Right kidney (tissue), 1 donor: ENCODE measurements around the gene SPATA33.
"Not testable (repeated sequence)": the region's sequence is repeated elsewhere in the genome, so short reads cannot be mapped to it uniquely, and the experiment has no call there.

Source experiments
- DNase-seq: peaks from one replicate; pipeline ENCODE4 v3.0.0-alpha.2; 2016

Gene SPATA33

DNA sequence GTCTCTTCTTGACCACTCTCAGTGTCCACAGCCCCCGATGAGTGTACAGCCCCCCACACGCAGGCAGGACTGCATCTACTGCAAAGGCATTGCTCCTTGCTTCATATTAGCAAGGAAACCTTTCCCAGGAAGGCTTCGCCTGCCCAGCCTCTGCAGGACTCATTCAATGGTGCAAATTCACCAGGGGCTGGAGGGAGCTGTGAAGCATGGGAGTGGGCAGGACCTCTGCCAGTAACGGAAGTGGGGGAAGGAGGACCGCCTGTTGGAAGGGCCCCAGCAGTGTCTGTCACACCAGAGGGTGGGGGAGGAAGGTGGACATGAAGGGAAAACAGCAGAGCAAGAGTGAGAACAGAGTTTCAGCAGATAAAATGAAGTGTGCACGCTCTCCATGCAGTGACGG, 2.5 kb downstream of the SPATA33 start:
- DNase-seq: no peak

GRCh38 chr16:89661215-89661614, 3.6 kb downstream of the SPATA33 start:
- DNase-seq: no peak

DNA sequence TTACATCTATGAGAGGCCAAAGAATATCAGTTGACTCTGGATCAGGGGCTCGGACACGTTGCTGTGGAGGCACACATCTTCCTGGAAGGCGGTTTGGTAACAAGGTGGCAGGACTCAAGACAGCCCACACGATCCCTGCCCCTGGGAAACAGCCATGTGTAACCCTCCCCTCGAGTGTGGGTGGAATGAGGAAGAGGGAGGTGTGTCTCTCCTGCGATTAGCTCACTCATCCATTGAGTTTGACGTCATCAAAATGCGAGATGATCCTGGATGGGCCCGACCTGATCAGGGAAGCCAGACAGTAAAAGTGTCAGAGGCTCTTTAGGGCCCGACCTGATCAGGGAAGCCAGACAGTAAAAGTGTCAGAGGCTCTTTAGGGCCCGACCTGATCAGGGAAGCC, 6.6 kb downstream of the SPATA33 start:
- not testable (repeated sequence) for DNase-seq

DNA sequence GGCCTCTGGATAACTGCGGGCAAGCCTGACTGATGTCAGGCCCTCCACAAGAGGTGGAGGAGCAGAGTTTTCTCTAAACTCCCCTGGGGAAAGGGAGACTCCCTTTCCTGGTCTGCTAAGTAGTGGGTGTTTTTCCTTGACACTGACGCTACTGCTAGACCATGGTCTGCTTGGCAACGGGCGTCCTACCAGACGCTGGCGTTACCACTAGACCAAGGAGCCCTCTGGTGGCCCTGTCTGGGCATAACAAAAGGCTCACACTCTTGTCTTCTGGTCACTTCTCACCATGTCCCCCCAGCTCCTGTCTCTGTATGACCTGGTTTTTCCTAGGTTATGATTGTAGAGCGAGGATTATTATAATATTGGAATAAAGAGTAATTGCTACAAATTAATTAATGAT, 9.4 kb downstream of the SPATA33 start:
- DNase-seq: not testable (repeated sequence)

GRCh38 chr16:89667633-89668032, 10.0 kb downstream of the SPATA33 start:
- no peak for DNase-seq

DNA sequence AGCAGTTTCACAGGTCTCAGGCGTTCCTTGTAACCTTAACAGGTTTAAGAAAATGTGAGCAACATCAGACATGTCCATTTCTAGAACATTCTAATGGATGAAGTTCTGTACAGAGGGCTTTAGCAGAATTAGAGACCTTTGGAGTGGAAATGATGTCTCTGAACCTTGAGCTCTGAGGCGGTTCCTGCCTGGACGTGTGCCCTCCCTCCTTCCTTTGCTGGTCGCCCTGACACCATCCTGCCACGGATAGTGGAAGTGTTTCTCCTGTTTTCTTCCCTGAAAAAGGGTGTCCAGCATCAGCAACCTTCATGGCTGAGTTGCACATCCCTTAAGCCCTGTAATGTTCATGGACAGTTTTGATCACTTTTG, 11.1 kb downstream of the SPATA33 start:
- DNase-seq: no peak

DNA sequence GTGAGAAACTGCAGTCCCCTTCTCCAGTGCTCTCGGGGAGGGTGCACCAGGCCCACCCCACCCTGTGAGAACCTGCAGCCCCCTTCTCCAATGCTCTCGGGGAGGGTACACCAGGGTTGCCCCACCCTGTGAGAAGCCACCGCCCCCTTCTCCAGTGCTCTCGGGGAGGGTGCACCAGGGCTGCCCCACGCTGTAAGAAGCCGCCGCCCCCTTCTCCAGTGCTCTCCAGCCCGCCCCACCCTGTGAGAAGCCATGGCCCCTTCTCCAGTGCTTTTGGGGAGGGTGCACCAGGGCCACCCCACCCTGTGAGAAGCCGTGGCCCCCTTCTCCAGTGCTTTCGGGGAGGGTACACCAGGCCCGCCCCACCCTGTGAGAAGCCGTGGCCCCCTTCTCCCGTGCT, 12.1 kb downstream of the SPATA33 start:
- DNase-seq: no peak

DNA sequence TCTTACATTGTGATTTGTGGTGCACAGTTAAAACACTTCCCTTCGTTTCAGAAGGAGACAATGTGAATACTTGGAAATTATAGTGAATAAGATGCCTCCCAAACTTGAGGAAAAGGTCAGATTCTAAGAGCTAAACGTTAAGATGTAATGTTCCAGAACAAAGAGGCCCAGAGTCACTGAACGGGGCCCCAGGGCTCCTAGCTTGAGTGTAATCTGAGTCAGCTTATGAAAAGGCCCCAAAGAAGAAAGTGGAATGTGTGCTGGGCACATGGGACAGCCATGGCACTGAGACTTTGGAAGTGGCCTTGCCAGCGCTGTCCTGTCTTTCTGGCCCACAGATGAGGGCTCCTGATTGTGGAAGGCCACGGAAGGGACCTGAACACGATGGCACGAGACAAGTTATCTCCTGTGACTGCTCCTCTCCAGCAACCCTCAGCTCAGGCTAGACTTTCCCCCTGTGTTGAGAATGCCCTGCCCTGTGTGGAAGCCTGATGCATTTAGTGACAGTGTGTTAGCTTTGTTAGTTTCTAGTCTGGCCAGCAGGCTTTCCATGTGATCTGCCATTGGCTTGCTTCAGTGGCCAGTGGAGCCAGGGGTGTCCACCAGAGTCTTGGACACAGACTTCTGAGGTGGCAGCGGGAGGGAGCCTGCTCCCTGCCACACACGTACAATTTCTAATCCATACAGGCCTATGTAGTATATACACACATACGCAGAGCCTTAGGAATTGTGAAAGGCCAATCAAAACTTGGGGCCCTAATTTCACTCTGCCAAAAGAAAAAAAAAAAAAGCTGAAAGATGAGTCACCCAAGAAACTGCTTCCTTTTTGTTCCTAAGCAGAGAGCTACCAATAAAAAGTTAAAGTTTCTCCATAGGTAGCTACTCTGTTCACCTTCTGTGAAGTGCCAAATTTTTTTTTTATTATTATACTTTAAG, 13.1 kb downstream of the SPATA33 start:
- no peak for DNase-seq

DNA sequence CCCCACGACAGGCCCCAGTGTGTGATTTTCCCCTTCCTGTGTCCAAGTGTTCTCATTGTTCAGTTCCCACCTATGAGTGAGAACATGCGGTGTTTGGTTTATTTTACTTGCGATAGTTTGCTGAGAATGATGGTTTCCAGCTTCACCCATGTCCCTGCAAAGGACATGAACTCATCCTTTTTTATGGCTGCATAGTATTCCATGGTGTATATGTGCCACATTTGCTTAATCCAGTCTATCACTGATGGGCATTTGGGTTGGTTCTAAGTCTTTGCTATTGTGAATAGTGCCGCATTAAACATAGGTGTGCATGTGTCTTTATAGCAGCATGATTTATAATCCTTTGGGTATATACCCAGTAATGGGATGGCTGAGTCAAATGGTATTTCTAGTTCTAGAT, 13.9 kb downstream of the SPATA33 start:
- not testable (repeated sequence) for DNase-seq

GRCh38 chr16:89672177-89672941, 14.7 kb downstream of the SPATA33 start:
- DNase-seq: no peak

- DNase-seq: no peak
These were observed 20.6 kb downstream of the SPATA33 start for GRCh38 chr16:89678258-89678657.

DNA sequence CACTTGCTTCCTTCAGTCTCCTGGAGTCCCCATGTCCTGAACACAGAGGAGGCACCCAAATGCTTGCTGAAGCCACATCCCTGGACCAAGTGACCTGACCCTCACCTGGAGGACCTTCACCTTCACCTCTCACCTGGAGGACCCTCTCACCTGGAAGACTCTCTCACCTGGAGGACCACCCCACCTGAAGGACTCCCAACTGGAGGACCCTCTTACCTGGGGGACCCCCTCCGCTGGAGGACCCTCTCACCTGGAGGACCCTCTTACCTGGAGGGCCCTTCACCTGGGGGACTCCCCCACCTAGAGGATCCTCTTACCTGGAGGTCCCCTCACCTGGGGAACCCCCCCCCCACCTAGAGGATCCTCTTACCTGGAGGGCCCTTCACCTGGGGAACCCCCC, 28.3 kb downstream of the SPATA33 start:
- no peak for DNase-seq

DNA sequence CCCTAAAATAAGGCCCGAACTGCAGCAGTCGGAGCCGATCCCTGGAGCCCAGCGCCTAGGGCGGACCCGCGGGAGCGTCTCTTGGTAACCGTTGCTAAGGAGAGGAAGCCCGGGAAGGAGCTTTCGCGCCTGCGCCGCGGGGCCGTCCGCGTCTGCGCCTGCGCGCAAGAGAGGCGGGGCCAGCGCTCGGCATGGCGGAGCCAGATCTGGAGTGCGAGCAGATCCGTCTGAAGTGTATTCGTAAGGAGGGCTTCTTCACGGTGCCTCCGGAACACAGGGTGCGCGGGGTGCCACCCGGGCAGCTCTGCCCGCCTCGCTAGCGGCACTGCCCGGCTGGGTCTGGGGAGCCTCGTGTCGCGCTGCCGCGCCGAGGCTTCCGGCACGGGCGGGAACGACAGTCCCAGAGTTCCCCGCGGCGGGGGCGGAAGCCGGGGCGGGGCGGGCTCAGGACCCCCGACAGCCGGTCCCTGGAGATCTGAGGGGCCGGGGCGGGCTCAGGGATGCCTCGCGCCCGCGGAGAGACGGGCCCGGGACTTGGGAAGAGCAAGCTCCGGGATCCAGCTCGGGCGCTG, 29.0 kb downstream of the SPATA33 start, which contains the start of gene CDK10:
CDK10 (plus strand) TSS at position 170 of the 572 bp plus-strand sequence; CDS start at position 192, 22 bp downstream.
- peak; percentile 99 for DNase-seq

DNA sequence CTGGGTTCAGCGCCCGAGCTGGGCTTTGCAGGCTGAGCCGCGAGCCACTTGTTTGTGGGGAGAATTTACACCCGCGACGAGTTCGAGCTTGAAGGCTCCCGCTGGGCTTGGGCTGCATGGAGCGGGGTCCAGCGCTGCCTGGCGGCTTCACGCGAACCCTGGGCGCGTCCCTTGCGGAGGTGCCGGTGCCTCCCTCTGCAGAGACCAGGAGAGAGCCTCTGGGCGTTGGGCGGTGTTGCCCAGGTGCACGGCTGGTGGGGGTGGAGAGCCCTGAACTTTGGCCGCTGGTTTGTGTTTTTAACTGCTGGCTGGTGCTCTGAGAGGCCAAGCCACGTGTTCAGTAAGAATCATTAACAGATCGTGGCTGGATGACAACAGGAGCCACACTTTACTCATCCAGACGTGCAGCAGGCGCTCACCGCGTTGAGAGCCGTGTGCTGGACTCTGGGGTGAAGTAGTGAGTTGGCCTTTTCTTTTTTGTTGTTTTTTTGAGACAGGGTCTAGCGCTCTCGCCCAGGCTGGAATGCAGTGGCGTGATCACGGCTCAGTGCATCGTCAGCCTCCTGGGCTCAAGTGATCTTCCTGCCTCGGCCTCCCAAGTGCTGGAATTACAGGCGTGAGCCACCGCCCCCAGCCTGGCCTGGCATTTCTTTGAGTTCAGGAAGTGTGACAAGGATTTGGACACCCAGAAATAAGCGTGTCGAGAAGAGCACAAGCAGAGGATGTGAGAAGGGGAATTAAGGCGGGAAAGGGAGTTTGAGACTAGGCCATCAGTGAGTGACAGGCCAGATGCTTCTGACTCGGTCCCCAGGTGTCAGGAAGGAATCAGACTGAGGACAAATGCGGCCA, 29.7 kb downstream of the SPATA33 start:
- DNase-seq: peak; percentile 86

GRCh38 chr16:89688395-89688794, 30.8 kb downstream of the SPATA33 start:
- no peak for DNase-seq

DNA sequence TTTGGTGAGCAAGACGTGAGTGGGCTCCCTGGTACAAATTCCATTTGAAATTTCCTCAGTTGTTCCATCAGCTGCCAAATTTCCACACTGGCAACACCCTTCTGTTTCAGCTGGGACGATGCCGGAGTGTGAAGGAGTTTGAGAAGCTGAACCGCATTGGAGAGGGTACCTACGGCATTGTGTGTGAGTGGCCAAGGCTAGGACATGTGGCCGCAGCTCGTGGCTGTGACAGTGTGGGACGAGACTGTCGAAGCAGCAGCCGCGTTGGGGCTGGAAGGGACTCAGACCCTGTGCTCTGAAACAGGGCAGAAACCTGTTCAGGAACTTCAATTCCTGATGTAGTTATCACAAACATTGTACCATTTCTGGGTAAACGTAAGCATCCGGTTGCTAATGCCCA, 31.5 kb downstream of the SPATA33 start:
- no peak for DNase-seq

- not testable (repeated sequence) for DNase-seq
These were observed 32.0 kb downstream of the SPATA33 start for GRCh38 chr16:89689621-89690020.

- no peak for DNase-seq
These were observed 32.8 kb downstream of the SPATA33 start for GRCh38 chr16:89690392-89690901.

DNA sequence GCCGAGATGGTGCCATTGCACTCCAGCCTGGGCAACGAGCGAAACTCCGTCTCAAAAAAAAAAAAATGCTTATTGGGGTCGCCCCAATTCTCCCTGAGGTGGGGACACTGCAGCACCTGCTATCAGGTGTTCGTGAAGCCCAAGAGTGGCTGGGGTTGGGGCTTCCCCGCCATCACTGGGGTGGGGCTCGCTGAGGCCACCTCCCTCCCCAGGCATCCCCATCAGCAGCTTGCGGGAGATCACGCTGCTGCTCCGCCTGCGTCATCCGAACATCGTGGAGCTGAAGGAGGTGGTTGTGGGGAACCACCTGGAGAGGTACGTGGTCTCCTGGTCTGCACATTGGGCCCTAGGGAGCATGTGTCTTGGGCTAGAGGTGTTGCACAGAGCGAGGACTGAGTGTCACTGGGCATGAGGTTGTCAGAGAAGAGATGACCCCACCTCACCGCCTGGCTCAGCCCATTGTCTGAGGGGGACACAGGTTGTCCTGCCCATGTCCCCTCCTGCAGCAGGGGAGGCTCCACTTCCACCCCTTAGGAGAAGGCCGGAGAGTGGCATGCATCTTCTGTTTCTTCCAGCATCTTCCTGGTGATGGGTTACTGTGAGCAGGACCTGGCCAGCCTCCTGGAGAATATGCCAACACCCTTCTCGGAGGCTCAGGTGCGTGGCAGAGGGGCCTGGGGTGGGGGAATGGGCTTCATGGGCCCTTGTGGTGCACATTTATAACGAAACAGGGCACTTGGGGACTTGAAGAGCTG, 33.8 kb downstream of the SPATA33 start:
- no peak for DNase-seq

GRCh38 chr16:89691986-89692569, 34.4 kb downstream of the SPATA33 start:
- no peak for DNase-seq

DNA sequence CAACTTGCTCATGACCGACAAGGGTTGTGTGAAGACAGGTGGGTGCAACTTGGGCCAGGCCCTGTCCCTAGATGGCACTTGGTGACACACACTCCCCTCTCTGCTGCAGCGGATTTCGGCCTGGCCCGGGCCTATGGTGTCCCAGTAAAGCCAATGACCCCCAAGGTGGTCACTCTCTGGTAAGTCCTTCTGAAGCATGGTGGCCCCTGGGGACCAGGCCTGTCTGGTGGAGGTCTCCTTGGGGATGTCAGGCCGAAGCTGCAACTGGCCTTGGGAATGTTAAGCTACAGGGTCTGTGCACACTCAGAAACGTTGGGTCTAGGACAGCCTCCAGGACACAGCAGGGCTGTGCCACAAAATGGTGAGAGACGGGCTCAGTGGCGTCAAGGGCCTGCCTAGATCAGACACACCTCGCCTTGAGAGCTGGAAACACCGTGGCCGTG, 35.7 kb downstream of the SPATA33 start:
- no peak for DNase-seq
